Activated effector memory CD4-positive, alpha-beta T cell treated with anti-CD3 and anti-CD28 coated beads, Interleukin-2, amount 50 U/mL, for 16 hours (primary cell): ENCODE data around the gene GPD2.
A peak's percentile ranks its signal among the peaks of the same experiment; 100 is the strongest.

Experiments
- DNase-seq: peaks from one replicate; pipeline ENCODE4 v3.0.0-alpha.2; 2020

Gene GPD2

DNA sequence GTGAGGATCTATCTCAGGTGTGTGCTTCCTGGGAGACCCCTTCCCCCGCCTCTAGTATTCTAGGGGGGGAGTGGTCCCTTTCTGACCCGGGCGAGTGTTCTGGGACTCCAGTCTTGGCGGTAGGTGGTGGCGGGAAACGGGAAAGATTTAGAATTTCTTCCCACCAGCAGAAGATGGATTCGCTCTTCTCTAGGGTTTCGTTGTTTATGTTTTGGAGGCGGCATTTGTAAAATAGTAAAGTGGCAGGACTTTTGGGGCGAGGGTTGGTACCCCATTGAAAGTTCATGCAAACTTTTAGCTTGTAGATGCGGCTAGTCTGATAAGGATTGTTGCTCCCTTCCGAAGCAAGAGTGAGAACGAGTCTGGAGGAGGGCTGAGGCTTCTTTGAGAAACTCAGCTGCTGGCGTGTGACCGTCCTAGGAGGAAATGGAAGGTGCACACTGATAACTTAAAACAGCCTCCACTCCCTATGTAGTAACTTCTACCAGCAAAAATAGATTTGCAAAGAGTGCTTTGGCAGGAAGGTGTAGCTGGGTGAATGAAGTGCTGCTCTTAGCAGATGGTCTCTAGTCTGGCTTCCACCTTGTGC lies 412 bp downstream of the GPD2 start:
- peak; percentile 68 for DNase-seq

DNA sequence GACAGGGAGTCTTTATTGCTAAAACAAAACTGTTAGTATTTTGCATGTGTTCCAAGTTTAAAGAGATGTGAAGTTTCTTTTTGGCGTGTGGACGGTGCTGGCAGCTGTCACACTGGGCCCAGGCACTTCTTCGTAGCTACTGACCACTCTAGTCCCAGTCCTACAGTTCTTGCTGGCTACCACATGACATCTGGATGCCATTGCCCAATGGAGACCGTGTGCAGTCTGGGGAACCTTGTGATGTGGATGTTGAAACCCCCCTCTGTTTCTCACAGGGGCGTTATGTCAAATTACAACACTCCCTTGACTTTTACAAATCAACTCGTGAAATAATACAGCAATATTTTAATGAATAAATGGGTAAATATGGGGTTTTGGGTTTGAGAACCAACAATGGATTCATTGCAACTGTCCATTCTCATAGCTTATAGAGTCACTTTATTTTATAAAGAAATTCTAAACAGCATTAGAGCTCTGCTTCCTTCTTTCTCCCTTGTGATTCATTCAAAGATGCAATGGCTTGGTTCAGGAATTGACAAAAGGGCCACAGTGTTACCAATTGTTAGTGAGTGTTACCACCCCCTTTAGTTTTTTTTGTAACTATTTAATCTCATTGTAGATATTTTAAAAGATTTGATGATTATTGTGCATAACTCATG lies 1.2 kb downstream of the GPD2 start:
- no peak for DNase-seq

DNA sequence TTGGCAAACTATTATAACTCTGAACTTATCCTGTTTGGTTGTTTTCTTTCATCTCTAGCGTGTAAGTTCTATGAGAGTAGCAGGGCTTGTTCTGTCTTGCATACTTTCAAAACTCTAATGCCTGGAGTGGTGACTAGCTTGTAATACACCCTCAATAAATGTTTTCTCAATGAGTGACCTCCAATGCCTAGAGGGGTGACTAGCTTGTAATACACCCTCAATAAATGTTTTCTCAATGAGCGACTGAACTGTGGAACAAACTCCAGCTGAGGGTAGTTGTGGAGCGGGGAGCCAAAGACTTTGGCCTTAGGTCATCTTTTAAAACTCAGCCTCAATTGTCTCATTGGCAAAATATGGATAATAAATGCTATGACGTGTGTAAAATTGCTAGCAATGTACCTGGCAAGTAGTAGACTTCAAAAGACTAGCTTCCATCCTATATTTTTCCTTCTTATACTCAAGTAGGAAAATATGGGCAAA lies 1.8 kb downstream of the GPD2 start:
- DNase-seq, result no peak

DNA sequence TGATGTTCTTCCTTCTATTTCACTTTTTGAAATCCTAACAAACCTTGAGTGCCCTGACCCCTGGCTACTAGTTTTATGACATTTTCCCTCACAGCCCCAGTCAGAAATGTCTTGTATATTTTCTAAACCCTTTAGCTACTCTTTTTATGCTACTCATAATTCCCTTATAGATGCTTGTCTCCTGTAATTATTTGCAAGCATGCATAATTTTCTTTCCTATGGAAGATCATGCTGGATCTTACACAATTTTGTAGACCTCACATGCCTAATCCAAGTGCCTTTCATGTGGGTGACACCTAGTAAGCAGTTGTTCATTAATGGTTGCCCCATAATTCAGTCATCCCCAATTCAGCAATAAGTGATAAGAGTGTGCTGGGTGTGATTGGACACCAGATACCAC lies 6.9 kb downstream of the GPD2 start:
- no peak for DNase-seq

DNA sequence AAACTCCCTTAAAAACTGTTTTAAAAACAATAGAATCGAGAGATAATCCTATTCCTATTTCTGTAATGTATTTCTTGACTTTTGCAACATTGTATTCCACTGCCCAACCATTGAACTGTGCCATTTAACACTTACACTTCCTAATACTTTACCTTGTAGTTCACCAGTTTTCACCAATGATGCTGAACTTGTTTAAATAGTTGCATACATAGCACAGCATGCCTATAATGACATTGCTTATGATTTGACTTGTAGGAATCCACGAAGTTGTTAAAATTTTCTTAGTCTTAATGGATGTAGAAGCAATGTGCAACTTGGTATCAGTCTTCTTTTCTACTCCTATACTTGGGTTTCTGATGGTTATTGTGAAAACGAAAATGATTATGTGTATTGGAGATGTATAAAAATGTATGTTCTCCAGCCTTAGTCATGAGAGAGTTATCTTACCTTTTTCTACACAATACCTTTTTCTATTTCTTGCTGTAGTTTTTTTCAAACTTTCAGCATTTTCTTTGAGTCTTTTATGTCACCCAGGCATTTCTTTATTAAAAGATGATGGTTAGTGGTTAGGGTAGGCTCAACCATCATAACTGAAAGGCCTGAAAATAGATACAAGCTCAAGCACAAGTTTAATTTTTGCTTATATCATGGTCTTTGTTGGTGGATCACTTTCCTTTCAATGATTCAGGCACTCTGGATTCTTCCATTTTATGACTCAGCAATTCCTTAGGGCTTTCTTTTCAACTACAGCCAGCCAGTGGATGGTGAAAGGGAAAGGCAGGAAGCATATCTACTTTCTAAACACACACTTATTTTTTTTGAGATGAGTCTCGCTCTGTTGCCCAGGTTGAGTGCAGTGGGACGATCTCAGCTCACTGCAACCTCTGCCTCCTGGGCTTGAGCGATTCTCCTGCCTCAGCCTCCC lies 9.4 kb downstream of the GPD2 start:
- no peak for DNase-seq

DNA sequence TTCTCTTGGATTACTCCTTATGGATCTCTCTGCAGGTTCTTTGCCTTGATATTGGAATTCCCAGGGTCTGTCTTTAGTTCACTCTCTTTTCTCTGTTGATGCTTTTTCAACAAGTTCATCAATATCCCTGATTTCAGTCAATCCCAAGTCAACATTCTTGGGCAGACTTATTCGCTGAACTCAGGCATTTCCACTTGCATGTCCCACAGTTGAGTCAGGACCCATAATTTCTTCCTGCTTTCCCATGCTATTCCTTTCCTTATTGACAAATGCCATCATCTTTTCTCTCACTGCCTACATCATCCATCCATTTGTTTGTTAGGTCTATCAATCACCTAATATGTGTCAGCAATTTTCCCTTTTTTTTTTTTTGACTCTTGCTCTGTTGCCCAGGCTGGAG lies 11.6 kb downstream of the GPD2 start:
- no peak for DNase-seq

DNA sequence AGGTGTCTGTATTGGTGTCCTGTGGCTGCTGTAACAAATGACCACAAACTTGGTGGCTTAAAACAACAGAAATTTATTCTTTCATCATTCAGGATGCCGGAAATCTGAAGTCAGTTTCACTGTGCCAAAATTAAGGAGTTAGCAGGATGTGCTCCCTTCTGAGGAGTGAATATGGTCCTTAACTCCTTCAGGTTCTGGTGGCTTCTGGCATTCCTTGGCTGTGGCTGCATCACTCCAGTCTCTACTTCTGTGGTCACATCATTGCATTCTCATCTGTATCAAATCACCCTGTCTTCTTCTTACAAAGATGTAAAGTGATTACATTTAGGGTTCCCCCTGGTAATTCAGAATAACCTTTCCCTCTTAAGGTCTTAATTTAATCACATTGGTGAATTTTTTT lies 12.6 kb downstream of the GPD2 start:
- DNase-seq, result no peak

DNA sequence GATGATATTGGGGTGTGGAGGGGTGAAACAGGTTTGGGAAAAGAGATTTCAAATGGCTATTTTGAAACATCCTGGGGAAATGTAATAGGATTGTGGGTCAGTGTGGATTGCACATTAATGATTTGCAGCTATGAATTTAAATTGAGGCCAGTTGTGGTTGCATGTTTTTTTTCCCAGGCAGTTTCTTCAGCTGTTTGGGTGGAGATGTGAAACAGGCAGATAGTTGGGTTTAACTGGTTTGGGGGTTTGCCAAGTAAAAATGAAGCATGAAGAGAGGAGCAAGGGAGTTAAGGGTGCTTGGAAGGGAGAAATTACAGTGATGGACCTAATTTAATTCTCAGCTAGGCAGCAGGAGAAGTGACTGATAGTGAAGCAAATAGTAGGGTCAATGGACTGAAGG lies 16.8 kb downstream of the GPD2 start:
- DNase-seq, result no peak

DNA sequence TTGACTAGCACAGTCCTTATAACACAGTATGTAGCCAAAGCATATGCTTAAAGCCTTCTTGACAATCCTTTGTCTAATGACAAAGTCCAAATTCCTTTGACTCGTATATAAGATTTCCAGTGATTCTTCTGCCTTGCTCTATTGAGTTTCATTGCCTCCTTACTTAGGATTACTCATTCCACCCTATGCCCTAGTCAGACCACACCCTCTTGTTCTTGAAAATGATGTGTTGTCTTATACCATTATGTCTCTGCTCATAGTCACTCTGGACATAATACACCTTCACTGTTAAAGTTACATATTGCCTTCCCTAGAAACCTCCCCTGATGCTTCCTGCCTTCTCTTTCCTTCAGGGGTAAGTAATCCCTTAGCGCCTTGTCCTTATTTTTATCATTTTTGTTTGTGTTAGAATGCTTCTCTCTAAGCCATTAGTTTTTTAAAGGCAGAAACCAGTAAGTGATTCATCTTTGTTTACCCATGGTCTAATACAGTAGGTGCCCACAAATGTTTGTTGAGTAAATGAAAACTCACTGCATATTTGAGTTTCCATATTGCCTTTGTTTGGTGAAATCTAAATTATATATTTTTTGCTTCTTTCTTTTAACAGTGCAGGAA lies 19.3 kb downstream of the GPD2 start:
- no peak for DNase-seq

DNA sequence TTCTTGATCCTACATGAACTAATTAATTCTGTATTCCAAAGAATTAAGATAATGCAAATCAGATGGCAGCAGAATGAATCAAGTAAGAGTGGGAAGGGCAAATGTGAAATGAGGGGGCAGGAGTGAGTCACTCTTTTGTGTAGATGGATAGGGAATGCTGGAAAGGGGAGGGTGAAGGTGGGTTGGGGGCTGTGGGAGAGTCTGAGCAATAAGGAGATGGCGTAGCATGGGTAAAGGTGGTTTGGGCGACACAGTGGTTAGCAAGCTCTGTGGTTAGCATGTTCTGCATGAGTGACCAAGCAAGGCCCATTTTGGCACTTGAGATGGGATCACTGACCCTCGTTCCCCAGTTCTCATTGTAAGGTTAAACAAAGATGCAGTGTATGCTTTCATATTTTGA lies 20.4 kb downstream of the GPD2 start:
- no peak for DNase-seq

DNA sequence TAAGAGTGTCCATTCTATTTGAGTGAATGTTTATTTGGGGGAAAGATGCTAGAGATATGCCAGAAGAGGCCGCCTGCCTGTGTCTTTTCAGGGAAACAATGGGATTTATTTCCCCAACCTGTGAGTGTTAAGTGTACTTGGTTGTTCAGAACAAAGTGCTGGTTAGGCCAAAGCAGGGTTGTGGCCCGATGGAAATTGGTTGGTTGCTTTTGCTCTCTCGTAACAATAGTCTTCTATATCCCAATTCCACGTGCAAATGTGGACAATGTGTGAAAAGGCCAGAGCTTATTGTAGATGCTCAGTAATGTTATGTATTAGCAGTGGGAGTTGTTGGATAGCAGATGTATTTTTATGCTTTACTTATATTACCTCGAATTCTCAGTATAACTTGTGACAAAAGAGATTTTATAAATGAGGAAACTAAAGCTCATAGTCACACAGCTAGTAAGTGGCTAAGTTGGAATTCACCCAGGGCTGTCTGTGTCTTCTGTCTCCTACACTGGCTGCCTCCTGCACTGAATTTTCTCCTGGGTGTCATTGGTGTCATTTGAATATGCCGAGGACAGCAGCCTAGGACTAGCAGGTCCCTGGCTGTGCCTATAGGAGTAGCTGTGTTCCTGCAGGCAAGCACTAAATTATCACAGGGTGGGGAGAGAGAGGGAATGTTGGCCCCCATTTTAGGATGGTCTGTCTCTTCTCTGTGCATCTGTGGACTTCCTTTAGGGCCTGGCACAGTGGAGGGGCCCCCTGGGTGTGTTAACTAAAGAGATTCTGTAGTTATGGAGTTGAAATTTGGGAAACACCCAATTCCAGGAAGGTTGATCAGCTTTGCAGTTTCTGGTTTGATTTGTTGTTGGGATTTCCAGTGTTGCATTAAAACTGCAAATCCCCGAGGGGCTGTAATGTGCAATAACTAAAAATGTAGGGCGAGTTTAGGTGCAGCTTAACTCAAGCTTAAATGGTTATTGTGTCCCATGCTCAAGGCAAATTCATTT lies 21.6 kb downstream of the GPD2 start:
- no peak for DNase-seq

DNA sequence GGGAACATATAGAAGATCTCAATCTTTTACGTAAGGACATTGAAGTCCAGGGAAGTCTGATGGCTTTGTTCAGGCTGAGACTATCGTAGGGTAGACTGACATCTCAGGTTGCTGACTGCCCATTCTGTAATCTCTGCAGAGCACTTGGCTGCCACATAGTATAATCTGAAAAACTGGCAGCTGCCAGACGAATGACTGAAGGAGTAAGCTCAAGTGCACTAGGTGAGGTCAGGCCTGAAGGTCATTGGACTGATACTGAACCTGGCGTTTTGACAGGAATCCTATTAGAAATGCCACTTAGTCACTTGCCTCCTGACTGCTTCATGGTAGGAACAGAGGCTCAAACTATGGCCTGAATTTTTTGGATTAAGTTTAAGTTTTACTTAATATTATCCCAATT lies 23.5 kb downstream of the GPD2 start:
- DNase-seq, result no peak

DNA sequence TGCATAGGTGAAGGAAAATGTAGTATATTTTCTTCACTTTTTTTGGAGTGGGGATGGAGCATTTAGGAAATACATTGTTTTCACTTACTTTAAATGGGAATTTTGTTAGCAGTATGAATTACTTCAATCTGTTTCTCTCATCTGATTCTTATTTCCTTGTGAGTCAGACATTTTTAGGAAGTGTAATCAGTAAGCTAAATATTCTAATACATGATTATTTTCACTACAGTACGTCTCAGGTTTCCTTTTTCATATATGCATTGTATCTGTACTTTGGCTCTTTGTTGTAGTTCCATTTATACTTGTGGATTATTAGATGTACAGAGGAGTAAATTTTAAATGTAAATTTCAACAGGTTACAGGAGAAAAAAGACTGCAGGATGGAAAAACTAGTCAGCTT lies 27.9 kb downstream of the GPD2 start:
- no peak for DNase-seq

DNA sequence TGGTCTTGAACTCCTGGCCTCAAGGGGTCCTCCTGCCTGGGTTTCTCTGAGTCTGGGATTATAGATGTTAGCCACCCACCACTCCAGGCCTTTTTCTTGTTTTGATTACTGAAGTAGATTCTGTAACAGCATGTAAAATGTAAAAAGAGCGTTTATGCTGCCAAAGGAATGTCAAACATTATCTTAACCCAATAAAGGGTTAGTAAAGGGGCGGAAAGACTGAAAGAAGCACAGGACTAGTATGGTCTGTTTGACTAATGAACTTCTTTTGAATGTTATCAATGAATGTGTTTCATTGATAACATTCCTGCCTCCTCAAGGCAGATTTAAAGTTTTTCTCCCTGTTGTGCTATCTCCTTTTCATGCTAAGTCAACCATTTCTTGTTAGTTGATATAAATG lies 29.4 kb downstream of the GPD2 start:
- DNase-seq, result no peak

DNA sequence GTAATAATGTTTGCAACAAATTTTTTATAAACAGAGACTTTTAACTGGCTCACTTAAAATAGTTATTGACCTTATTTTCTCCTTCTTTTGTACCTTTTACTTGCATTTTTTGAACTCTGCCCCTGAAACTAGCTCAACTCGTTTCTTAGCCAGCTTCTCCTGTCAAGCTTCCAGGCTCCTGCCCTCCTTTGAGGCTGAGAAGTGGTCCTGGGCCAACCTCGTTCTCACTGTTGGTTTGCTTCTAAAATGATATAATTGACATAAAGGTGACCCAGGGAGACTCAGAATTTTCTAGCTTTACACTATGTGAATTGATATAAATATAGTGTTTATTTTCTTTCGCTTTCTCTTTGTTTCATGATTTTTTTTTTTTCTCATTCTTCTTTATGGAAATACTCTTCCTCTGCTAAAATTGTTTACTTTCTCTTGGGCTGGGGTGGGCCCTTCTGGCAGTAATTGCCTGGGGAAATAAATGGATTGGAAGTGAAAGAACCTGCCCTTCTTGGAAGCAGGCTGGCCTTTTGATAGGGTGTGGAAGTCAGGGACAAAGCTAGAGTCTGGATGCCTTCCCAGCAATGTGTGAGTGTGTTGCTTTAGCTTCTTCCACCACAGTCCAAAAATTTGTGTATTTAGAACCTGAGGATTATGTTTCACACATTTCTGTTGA lies 30.7 kb downstream of the GPD2 start:
- no peak for DNase-seq

DNA sequence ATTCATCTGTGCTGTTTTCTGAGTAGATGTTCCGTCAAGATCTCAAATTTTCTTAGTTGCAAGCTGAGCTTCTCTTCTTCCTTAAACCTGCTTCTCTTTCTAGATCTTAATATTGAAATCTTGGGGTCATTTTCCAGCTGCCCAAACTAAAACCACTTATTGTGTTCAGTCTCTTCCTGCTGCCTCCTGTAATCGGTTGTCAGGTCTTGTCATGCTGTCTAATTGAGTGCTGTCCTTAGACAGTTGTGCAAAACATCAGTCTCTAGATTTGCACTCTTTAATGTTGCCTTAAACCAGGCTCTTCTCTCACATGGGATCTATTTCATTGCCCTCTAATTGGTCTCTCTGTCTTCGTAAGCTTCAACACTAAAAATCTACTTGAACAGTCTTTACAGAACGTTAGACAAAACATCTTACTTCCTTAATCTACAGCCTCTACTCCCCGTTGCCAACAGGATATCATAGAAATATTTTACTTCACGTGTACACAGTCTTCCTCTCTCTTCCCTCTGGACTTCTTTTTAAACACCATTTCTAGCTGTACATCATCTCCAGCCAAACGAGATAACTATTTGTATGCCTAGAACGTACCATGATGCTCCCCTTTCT lies 34.9 kb downstream of the GPD2 start:
- DNase-seq, result no peak

DNA sequence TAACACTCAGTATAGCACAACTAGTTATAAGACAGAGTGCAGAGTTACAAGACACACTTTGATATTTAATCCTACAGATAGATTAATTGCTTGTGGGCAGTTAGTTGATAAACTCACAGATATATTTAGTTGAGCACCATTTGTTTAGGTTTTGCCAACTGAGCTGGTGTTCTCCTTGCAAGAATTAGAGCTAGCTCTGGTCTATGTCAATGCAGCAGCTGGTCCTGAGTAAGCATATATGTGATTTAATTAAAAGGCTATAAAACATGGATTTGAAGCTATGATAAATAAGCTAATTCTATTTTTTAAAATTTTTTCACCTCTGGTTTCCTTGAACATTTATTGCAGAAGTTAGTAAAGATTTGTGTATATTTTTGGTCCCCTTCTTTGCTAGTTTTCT lies 35.6 kb downstream of the GPD2 start:
- no peak for DNase-seq

DNA sequence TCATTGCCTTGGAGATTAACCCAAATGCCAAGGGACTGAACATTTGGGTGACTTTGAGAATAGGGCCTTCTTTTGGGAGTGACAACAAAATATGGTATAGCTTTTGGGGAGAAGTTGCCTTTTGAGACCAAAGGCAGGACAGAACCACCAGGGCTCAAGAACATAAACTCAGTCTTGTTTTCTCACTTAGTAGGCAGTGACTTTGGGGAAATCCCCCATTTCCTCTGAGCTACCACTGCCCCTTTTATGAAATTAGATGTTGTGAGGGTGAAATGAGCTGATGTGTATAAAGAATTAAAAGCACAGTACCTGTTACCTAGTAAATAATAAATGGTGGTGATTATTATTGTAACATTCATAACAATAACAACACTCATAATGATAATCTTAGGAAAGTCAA lies 36.5 kb downstream of the GPD2 start:
- DNase-seq, result no peak

DNA sequence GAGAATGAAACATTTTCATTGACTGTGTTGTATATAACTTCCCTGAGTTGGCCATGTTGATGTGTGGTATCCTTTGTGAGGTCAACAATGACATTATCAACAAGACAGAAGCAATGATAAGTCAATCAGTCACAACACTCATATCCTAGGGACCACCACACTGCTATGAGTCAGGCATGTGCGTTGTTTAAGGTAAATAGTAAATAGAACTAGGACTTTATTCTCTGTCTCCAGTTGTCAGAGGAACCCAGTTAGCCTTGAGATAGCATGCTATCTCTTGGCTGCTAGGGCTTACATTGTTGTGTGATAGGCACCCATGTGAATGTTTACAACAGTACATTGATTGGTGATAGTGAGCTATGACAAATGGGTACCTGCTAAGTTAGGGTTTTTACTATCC lies 37.3 kb downstream of the GPD2 start:
- DNase-seq, result no peak

DNA sequence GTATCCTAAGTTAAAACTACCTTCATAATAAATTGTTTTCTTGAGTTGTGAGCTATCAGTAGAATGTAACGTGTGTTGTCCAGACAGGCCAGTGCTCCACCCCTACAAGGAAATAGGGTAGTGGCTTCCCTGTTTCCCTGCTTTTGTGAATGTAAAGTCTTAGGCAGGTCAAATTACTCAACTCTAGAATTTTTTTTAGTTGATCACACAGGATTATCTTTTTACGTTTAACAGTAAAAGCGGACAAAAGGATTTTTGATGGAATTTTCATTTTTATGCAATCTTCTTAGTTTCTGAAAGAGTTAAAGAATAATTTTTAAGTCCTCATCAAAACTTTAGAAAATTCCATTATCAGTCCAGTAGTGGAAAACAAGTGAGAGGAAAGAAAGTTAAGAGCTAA lies 38.2 kb downstream of the GPD2 start:
- DNase-seq, result no peak
